GF-D8 (cell line): Measurements from ENCODE around the gene WDR12.
"Not testable (repeated sequence)": the region's sequence is repeated elsewhere in the genome, so short reads cannot be mapped to it uniquely, and the experiment has no call there.

Source experiments
- DNase-seq: peaks from one replicate; lab custom pipeline; 2025; lab: John Stamatoyannopoulos, UW

WDR12 gene

GRCh38 chr2:202883987-202884675 lies 27.3 kb downstream of the WDR12 start:
- DNase-seq = no peak

DNA sequence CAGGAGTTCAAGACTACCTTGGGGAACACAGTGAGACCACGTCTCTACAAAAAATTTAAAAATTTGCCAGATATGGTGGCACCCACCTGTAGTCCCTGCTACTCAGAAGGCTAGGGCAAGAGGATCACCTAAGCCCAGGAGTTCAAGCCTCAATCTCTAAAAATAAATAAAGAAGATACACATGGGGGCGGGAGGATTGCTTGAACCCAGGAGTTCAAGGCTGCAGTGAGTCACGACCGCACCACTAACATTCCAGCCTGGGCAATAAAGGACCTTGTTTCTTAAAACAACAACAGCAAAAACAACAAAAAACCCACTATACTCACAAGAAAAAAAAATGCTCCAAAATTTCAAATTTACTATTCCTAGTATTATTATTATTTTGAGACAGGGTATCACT lies 29.9 kb downstream of the WDR12 start:
- DNase-seq = no peak

- no peak for DNase-seq
Observed at GRCh38 chr2:202877699-202878098, 33.8 kb downstream of the WDR12 start.

GRCh38 chr2:202871300-202872141 lies 40.0 kb downstream of the WDR12 start, which contains the start of gene ICA1L:
Gene ICA1L (minus strand): TSS chr2:202871766. CDS start chr2:202829009, 42,757 bp downstream.
- DNase-seq = peak; percentile 46

- DNase-seq = peak; percentile 13
Observed at GRCh38 chr2:202870431-202871299, 40.8 kb downstream of the WDR12 start.

DNA sequence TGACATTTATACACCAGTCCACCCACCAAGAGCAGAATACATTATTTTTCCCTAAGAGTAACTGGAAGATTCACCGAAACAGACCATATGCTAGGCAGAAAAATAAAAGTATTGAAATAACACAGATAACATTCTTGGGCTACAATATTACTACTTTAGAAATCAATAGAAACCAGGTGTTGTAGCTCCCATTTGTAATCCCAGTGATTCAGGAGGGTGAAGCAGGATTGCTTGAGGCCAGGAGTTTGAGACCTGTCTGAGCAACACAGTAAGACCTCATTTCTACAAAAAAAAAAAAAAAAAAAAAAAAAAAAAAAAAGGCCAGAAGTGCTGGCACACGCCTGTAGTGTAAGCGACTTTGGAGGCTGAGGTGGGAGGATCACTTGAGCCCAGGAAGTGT lies 49.5 kb downstream of the WDR12 start:
- DNase-seq = no peak

- DNase-seq = no peak
Observed at GRCh38 chr2:202858601-202859000, 52.9 kb downstream of the WDR12 start.

DNA sequence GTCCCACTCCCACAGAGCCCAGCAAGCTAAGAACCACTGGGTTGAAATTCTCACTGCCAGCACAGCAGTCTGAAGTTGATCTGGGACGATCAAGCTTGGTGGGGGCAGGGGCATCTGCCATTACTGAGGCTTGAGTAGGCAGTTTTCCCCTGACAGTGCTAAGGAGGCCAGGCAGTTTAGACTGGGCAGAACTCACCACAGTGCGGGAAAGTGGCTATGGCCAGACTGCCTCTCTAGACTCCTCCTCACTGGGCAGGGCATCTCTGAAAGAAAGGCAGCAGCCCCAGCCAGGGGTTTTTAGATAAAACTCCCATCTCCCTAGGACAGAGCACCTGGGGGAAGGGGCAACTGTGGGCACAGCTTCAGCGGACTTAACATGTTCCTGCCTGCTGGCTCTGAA lies 62.1 kb downstream of the WDR12 start:
- not testable (repeated sequence) for DNase-seq

GRCh38 chr2:202848813-202849212 lies 62.7 kb downstream of the WDR12 start:
- no peak for DNase-seq

- DNase-seq = no peak
Observed at GRCh38 chr2:202847693-202848524, 63.6 kb downstream of the WDR12 start.

DNA sequence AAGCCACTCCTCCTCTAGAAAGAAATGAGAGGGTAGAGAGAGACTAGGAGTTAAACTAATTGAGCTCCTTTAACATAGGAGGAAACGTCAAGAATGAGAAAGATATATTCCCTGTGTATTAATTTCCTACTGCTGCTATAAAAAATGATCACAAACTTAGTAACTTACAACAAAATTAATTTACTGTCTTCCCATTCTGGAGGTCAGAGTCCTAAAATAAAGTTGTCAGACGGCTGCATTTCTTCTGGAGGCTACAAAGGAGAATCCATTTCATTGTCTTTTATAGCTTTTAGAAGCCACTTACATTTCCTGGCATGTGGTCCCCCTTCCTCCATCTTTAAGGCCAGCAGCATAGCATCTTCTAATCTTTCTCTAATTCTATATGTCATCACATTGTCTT lies 66.8 kb downstream of the WDR12 start:
- DNase-seq = no peak

- no peak for DNase-seq
Observed at GRCh38 chr2:202842690-202843089, 68.8 kb downstream of the WDR12 start.

DNA sequence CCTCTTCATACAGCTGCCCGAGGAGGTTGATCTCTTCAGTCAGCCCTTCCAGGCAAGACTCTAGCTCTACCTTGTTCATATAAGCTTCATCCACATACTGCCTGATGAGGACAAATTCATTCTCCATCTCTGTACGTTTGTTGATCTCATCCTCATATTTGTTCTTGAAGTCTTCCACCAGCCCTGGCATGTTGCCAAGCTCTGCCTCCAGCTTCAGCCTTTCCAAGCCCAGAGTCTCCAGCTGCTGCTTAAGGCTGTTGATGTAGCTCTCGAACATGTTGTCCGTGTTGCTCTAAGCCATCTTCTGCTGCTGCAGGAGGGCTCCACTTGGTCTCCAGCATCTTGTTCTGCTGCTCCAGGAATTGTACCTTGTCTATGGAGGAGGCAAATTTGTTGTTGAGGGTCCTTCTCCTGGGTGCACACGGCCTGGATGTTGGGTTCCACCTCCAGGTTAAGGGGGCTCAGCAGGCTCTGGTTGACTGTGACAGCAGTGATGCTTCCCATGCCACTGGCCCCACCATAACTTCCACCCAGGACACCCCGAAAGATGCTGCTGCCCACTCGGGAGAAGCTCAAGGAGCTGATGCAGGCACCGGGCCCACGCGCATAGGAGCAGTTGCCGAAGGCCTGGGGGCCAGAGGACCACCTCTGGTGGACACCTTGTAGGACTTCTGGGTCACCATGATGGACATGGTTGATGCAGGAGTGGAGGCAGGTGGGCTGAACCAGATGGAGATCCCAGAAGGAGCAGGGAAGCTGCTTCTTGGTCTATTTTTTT lies 70.2 kb downstream of the WDR12 start:
- no peak for DNase-seq

GRCh38 chr2:202831242-202832220 lies 79.9 kb downstream of the WDR12 start:
- peak; percentile 19 for DNase-seq

DNA sequence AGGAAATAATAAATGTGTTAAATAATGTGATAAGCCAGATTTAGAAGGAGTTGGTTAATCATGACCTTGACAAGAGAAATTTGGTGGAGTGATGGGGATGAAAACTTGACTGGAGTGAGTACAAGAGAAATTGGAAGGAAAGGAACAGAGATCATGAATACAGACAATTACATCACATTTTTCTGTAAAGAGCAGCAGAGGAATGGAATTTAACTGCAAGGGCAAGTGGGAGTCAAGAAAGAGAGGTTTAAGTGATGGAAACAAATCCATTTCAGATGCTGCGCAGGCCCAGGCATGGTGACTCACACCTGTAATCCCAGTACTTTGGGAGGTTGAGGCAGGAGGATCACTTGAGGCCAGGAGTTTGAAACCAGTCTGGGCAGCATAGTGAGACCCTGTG lies 86.6 kb downstream of the WDR12 start:
- no peak for DNase-seq
